ENCODE measurements around the gene ADGRF4.

The ADGRF4 gene

GRCh38 chr6:47686411-47686810 is 12.0 kb upstream of the ADGRF4 start:
- DNase-seq, result no peak

- no peak for DNase-seq
Observed at GRCh38 chr6:47687432-47687831, 10.9 kb upstream of the ADGRF4 start.

DNA sequence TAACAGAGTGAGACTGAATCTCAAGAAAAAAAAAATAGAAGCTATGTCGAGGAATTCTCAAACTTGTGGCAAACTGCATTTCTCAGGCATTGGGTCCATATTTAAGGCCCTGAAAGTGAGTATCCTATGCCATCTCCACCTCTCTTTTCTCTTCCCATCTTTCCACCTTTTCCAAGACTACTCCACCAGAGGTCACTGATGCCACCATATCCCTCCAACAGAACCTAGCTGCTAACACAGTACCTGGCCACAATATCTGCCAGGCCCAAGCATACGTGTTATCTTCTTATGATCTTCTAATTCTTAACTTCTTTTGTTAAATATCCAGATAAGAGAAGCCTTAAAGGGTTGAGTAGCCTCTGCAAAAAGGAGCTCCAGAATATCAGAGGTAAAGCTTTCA is 8.2 kb upstream of the ADGRF4 start:
- no peak for DNase-seq

- no peak for DNase-seq
Observed at GRCh38 chr6:47690791-47691190, 7.6 kb upstream of the ADGRF4 start.

DNA sequence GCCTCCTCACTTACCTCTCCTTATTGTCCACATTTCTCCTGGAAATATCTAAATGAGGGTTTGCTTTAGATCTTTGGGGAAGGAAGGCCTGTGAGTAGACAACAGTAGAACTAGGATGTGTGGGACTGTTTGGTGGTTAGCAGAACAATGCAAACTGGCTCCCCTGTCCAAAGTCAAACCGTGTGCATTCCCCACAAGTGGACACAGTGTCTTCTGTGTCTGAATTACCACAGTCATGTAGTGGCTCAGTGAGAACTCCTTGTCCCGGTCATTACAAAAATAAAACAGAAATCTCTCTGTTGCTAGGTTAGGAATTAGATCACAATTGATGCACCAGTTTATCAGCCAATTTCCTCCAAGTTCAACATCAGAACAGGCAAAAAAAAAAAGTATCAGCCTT is 455 bp upstream of the ADGRF4 start:
- no peak for DNase-seq

GRCh38 chr6:47700053-47700452 is 1.7 kb downstream of the ADGRF4 start:
- no peak for DNase-seq

DNA sequence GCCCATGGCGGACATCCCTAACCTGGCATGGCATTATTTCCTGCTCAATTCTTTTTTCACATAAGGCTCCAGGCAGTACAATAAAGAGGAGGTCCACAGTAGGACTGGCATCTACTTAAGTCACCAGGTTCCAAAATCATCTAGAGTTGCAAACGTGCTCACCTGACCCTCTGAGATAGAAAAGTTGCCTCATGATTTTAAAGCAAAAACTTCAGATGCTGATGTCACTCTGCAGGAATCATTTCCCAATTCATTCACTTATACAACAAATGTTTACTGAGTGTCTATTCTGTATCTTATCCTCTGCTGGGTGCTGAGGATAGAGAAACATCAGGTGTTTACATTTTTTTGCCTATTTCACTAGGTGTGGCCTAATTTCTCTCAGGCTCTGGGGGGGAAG is 2.2 kb downstream of the ADGRF4 start:
- DNase-seq, result no peak

DNA sequence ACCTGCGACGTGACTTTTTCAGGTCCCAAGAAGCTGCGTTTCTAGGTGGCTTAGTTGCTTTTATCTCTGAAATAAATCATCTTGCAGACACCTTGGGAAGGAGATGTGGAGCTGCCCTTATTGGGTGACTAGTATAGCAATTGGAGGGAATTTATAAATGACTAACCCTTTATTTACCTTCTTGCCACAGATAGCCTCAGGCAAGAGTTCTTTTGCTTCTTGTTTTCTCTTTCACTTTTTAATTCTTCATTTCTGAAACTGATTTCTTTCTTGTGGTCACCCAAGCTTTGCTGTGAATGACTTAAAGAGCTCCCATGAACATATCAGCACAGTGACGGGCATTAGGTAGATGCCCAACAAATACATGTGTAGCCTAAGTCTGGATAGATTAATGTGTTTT is 3.0 kb downstream of the ADGRF4 start:
- no peak for DNase-seq

GRCh38 chr6:47709160-47709559 is 10.8 kb downstream of the ADGRF4 start:
- DNase-seq, result no peak

DNA sequence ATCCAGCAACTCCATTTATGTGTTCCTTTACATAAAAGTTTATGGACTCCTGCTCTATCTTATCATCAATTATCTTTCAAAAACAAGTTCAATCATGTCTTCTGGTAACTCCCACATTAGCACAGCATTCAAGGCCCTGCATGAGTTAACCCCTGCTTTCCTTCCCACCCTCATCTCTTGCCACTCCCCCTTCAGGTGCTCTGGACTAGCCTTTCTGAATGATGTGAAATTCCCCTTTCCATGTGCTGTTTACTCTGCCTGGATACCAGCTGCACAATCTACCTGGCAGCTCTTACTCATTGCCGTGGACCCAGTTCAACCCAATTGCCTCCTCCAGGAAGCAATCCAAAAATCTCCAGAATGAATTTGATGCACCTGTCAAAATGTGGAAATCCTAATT is 11.9 kb downstream of the ADGRF4 start:
- no peak for DNase-seq

GRCh38 chr6:47713200-47713599 is 14.8 kb downstream of the ADGRF4 start:
- no peak for DNase-seq

- DNase-seq, result peak; percentile 74
Observed at GRCh38 chr6:47714802-47715201, 16.4 kb downstream of the ADGRF4 start.

GRCh38 chr6:47715782-47716181 is 17.4 kb downstream of the ADGRF4 start:
- DNase-seq, result no peak

DNA sequence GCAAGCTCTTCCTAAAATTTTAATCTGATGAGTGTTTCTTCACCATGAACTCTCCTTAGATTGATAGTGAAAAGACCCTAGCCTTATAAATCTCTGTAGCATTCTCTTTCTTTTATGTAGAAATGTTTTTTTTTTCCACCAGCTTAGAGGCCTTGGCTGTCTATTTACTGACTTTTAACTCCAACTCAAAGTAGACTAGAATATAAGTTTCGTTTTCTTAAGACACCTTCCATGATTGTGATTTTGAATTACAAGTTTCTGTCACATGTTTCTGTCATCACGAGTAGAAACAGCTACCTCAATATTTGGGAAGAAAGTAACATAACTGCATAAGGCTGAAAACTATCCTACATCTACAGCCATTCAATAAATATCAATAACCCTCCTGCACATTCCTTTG is 17.8 kb downstream of the ADGRF4 start:
- no peak for DNase-seq

- no peak for DNase-seq
Observed at GRCh38 chr6:47718571-47718970, 20.2 kb downstream of the ADGRF4 start.

- DNase-seq, result no peak
Observed at GRCh38 chr6:47721189-47721588, 22.8 kb downstream of the ADGRF4 start.

- peak; percentile 85 for DNase-seq
Observed at GRCh38 chr6:47722194-47722593, 23.8 kb downstream of the ADGRF4 start.

DNA sequence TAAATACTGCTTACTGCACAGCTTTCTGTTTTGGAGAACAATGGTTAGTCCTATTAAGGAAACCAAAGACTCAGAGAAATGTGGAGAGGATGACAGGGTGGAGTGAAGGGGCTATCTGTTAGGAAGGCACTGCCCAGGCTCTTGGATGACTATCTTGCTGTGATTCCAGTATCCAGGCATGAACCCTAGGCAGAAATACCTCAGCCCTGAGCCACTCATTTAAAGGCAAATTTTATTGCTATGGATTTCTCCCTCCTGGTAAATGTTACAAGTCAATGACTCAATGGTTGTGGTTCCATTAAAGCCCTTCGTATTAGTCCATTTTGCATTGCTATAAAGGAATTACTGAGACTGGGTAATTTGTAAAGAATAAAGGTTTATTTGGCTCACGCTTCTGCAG is 25.9 kb downstream of the ADGRF4 start:
- DNase-seq, result no peak

- DNase-seq, result no peak
Observed at GRCh38 chr6:47727391-47727790, 29.0 kb downstream of the ADGRF4 start.

- DNase-seq, result no peak
Observed at GRCh38 chr6:47729019-47729418, 30.6 kb downstream of the ADGRF4 start.

GRCh38 chr6:47729457-47729856 is 31.1 kb downstream of the ADGRF4 start:
- no peak for DNase-seq

DNA sequence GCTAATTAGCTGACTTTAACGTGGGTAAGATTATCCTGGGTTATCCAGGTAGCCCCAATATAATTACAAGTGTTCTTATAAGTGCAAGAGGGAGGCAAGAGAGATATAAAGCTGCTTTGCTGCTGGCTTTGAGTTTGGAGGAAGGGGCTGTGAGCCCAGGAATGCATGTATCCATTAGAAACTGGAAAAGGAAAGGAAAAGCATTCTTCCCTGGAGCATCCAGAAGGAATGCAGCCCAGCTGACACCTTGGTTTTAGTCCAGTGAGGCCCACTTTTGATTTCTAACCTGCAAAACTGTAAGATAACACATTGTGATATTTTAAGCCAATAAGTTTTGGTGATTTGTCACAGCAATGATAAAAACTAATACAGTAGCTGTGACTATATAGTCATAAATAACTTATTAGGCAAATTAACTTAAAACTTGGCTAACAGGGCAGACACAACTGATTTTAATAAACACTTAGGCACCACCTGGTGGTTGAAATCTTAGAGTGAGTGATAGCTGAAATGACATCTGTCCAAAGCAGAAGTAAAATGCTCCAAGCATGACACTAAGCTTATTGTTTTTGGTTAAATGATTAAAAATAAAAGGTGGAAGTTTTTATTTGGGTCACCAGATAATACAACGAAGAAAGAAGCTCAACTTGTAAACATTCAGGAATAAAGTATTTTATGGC is 35.6 kb downstream of the ADGRF4 start:
- DNase-seq, result peak; percentile 9

- no peak for DNase-seq
Observed at GRCh38 chr6:47734831-47735481, 36.6 kb downstream of the ADGRF4 start.

DNA sequence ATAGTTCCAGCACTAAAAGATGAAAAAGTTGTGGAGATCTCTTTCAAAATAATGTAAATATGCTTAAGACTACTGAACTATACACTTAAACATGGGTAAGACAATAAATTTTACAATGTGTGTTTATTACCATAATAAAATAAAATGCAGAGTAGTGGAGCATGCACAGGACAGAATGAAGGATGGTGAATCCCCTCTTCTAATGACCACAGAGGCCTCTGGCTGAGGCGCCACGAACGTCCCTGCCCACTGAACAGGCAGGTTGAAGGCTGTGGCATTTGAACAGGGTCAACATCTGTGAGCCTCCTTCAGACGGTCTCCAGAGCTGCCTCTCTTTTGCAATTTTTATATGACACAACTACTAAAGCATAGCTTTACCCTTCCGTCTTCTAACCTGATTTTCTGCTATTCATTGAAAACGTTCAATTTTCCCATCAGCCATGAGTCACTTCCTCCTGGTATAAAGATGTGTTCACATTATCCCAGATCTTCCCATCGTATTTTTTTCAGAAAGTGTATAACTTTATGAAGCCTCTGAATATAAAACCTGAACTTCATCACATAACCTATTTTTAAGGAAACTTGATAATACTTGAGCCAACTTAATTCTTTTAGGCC is 37.8 kb downstream of the ADGRF4 start:
- DNase-seq, result no peak

DNA sequence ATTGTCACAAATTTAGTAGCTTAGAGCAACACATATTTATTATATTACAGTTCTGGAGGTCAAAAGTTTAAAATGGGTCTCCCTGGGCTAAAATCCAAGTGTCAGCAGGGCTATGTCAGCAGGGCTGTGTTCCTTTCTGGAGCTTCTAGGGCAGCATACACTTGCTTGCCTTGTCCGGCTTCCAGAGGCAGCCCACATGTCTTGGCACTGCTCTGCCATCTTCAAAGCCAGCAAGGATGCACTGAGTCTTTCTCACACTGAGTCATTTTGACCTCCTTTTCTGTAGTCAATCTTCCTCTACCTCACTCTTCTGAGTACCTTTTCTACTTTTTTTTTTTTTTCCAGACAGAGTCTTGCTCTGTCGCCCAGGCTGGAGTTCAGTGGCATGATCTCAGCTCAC is 39.0 kb downstream of the ADGRF4 start:
- DNase-seq, result no peak
